Measurements from ENCODE around the gene KANK2.
"Not testable (repeated sequence)": the region's sequence is repeated elsewhere in the genome, so short reads cannot be mapped to it uniquely, and the experiment has no call there.

KANK2 gene

DNA sequence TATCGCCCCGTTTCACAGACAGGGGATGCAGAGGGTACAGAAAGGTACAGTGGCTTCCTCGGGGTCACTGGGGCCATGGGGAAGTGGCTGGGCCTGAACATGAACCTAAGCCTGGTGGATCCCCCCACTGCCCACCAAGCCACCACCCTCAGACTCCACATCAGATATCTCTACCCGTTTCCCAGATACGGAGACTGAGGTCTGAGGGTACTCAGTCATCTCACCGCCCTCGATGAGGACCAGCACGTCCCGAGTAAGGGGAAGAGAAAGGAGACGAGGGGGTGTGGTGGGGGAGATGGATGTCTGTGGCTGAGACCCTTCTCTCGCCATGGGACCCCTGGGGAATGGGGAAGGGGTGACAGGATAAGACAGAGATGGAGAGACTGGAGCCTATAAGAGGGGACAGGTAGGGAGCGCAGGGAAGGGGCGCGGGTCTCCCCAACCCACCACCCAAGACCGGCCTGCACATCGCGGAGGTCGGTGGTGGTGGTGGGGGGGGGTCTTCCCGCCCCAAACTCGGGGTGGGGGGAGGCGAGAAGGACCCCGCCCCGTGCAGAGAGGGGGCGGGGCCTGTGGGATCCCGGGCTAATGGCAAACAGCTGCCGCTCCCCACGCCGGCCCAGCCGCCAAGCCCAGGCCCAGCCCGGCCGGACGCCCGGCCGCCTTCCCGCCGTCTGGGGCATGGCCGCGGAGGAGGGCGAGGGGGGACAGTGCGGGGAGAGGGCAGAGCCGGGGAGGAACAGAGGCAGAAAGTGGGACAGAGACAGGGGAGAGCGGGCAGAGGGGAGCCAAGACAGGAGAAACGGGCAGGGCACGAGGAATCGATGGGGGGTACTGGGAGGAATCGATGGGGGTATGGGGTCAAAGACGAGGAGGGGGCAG, 698 bp downstream of the KANK2 start:
- peak; percentile 59 for DNase-seq (ENCODE audit: low read depth)

DNA sequence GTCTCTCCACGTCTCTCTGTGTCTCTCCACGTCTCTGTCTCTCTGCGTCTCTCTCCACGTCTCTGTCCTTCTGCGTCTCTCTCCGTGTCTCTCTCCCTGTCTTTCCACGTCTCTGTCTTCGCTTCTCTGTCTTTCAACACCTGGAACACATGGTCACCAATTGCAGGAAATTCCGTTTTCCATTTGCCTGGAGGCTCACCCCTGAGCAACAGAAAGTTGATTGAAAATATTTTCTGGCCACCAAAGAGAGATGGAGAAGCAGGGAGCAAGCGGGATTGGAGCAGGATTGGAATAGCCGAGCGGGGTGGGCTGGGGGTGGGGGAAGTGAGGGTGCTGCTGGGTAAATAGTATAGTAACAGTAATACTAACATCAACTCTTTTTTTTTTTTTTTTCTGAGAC, 1.7 kb downstream of the KANK2 start:
- DNase-seq (ENCODE audit: low read depth): no peak

DNA sequence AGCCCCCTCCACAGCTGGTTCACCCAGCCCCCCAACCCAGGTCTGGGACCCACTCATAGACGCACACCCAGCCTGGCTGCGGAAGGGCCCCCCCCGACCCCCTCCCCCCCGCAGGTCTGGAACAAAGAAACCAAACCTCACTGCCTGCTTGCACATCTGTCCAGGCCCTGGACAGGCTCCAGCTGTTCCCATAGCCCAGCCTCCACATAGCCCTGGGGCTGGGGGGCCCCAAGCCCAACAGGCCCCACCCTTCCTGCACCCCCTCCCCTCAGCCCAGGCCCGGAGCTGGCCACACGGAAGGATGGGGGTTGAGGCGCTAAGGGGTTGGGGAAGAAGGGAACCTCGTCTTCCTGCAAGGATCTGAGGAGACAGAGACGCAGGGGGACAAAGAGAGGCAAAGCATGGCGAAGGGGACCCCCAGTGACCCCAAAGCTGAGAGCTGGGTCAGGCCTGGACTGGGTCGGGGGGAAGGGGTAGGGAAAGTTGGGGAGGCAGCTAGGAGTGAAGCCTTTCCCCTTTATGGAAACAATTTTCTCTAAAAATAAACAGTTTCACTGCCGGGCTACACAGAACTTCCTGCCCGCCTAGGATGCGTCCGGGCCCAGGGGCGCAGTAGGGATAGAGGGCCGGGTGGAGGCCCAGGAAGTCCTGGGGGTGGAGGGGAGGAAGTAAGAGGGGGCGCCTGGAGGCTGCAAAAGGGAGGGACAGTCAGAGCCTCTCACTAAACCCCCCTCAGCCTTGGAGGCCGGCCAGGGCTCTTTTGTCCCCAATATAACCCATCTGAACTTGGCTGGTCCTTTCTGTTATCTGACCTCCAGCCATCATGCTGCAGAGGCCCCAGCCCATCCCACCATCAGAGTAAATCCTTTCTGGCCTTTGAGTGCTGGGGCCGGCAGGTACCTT, 2.4 kb downstream of the KANK2 start:
- peak; percentile 63 for DNase-seq (ENCODE audit: low read depth)

DNA sequence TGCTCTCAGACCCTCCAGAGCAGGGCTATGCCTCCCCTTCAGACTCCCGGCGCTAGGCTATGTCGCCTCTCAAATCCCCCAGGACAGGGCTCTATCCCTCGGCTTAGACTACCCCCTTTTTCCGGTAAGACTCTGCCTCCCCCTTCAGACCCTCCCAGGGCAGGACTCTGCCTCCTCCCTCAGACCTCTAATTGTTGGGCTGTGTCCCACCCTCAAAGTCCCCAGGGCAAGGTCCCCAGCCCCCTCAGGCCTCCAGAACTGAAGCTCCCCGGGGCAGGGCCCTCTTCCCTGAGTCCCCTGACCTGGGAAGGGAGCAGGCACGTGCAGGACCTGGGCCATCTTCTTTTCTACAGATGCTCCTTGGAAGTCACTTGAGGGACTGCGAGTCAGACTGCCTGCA, 3.2 kb downstream of the KANK2 start:
- no peak for DNase-seq (ENCODE audit: low read depth)

DNA sequence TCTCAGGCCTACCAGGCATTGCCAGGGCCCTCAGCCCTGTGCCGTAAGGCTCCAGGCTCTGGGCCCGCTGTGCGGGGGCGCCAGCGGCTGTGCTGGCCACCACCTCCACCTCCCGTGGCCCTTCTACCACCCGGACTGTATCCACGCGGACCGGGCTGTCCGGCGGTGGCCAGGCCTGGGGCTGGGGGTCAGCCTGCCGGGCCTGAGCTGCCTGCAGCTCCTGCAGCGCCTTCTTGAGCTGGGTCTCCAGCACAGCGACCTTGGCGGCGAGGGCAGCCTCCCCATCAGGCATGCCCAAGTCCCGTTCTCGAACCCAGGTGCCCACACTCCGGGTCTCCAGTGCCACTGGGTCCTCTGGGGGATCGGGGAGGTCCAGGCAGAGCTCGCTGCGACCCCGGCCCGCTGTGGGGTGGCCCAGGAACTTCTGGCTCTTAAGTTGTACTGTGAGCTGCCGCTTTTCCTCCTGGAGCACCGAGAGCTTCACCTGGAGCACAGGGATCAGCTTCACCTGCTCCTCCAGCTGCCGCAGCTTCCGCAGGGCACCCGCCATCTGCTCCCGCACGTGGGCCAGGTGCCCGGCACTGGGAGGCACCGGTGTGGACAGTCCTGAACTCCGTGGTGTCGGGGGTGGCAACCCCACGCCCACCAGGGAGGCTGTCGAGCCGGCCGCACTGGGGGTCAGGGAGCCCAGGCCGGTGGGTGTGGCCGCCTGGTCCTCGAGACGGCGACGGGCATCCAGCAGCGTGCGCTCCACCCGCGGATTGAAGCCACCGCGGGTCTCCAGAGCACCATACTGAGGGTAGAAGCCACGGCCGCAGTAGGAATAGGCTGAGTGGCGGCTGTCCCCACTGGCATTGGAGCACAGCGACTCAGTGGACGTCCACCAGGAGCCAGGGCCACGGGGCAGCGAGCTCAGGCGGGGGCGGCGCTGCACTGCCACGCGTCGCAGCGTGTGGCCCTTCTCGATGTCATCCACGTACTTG, 4.1 kb downstream of the KANK2 start:
- DNase-seq (ENCODE audit: low read depth): no peak

DNA sequence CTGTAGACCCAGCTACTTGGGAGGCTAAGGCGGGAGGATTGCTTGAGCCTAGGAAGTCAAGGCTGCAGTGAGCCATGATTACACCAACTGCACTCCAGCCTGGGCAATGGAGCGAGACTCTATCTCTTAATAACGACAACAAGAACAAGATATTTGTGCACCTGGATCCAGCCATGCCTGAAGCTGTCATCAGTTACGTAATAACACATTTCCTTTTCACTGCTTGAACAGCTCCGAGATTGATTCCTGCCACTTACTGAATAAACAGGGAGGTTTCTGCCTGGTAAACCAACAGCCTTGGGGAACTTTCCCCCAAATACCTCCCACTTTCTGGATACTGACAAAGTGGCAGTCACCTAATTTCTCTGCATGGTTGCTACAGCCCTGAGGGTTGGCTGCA, 5.4 kb downstream of the KANK2 start:
- DNase-seq (ENCODE audit: low read depth): no peak

DNA sequence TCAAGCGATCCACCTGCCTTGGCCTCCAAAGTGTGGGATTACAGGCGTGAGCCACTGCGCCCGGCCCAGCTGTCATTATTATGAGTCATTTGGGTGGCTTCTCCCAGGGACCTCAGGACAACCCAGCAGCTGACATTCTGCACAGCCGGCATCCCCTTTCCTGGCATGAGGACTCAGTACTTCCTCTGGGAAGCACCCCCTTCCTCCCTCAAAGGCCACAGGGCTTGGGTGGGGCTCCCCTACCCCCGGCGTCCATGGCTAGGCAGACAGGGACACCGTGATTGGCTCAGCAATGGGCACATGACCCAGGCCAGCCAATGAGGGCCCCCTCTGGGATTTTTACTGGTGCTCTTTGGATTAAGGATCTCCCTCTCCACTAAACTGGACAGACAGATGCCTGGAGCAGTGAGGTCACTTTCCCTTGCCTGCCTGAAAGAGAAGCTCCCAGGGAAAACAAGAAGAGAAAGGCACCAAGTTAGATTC, 6.0 kb downstream of the KANK2 start:
- peak; percentile 96 for DNase-seq (ENCODE audit: low read depth)

DNA sequence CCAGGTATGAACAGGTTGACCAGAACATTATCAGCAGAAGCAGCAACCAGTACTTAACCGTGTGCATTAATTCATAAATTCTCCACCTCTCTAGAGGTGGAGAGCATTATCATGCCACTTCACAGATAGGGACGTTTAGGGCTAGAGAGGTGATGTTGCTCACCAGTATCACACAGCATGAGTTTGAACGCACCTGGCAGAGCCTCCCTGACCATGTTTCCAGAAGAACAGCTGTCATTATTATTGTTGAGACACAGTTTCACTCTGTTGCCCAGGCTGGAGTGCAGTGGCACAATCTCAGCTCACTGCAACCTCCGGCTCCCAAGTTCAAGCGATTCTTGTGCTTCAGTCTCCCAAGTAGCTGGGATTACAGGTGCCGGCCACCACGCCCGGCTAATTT, 6.8 kb downstream of the KANK2 start:
- no peak for DNase-seq (ENCODE audit: low read depth)

DNA sequence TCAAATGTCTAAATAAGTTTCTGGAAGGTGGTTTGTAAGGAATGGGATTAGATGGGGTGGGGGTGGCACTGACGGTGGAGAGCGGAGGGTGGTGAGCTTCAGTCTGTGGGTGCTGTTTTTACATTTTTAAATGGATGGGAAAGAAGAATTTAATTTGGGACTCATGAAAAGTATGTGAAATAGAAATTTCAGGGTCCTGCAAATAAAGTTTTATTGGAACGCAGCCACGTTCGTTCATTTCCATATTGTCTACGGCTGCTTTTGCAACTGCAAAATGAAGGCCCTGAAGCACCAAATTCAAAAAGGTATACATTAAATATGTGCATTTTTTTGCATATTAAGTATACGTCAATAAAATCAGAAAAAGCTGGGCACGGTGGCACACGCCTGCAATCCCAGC, 9.9 kb downstream of the KANK2 start:
- no peak for DNase-seq (ENCODE audit: low read depth)

DNA sequence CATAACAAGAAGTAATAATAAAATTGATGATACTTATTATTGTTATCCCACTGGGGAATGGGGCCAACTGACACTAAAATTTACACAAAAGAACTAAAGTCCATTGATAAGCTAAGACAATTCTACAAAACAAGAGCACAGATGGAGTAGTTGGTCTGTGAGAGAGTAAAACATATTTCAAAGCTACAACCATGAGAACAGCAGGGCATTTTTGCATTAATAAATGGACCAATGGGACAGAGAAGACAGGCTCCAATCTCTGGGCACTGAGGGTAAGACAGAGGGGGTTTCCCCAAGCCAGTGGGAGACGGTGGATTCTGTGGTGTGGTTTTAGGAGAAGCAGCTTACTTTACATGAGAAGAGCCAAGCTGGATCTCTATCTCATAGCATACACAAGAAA, 14.4 kb downstream of the KANK2 start:
- no peak for DNase-seq (ENCODE audit: low read depth)

DNA sequence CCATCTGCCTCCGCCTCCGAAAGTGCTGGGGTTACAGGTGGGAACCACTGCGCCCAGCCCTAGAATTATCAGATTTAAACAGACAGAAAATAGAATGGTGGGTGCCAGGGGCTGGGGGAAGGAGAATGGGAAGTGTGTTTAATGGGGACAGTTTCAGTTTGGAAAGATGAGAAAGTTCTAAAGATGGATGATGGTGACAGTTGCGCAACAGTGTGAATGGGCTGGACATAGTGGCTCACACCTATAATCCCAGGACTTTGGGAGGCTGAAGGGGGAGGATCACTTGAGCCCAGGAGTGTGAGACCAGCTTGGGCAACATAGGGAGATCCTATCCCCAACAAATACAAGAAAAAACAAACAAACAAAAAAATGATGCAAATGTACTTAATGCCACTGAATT, 15.9 kb downstream of the KANK2 start:
- DNase-seq (ENCODE audit: low read depth): no peak

DNA sequence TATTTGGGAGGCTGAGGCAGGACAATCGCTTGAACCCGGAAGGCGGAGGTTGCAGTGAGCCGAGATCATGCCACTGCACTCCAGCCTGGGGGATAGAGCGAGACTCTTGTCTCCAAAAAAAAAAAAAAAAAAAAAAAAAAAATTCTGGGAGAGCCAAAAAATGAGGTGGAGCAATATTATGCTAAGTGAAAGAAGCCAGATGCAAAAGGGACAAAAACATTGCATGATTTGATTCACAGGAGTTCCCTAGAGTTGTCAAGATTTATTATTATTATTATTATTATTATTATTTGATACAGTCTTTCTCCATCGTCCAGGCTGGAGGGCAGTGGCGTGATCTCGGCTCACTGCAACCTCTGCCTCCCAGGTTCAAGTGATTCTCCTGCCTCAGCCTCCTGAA, 16.4 kb downstream of the KANK2 start:
- DNase-seq (ENCODE audit: low read depth): not testable (repeated sequence)

DNA sequence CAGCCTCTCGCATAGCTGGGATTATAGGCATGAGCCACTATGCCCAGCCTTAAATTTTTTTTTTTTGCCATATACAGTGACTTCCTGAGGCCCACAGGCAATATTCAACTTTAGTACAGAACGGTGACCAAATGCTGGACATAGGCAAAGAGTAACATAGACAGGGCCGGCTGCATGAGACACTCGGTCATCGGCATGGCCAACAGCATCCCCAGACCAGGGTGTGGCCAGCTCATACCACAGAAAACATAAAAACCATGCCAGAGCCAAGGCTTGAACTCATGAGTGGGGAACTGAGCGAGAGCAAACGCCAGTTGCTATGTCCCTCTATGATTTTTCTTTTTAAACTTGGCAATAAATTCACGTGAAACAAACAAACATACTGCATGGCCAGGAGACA, 17.0 kb downstream of the KANK2 start:
- peak; percentile 45 for DNase-seq (ENCODE audit: low read depth)

DNA sequence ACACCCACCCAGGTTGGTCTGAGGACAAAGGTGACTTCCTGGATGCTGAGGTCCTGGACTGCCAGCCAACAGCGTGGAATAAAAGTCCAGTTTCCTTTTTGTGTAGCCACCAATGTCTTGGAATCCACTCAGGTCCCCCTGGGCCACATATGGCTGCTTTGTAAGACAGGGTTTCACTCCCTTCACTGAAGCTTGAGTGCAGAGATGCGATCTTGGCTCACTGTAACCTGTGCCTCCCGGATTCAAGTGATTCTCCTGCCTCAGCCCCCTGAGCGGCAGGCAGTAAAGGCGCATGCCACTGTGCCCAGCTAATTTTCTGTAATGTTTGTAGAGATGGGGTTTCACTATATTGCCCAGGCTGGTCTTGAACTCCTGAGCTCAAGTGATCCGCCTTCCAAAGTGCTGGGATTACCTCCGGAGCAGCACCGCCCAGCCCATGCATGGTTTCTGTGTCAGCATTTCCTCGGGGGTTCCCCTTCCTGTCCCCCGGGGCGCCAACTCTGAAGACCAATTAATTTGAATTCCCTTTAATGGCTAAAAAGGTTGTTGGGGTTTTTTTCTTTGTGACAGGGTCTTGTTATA, 17.5 kb downstream of the KANK2 start:
- DNase-seq (ENCODE audit: low read depth): no peak

DNA sequence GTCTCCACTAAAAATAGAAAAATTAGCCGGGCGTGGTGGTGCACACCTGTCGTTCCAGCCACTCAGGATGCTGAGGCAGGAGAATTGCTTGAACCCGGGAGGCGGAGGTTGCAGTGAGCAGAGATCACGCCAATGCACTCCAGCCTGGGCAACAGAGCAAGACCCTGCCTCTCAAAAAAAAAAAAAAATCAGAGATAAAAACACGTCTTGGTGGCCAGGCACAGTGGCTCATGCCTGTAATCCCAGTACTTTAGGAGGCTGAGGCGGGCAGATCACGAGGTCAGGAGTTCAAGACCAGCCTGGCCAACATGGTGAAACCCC, 18.2 kb downstream of the KANK2 start:
- not testable (repeated sequence) for DNase-seq (ENCODE audit: low read depth)

DNA sequence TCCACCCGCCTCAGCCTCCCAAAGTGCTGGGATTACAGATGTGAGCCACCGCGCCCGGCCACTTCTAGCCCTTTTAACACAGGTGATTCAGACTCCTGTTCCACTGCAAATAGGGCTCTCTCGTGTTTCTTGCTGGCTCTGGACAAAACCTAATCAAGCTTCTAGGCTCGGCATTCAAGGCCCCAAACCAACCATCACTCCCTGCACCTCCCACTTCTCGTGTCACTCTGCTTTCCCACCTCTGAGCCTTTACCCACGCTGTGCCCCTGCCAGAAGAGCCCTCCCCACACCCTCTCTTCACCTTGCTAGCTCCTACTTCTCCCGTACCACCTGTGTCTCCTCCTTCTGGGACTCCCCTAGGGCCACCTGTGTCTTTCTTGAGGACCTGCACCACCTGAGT, 19.8 kb downstream of the KANK2 start:
- no peak for DNase-seq (ENCODE audit: low read depth)

DNA sequence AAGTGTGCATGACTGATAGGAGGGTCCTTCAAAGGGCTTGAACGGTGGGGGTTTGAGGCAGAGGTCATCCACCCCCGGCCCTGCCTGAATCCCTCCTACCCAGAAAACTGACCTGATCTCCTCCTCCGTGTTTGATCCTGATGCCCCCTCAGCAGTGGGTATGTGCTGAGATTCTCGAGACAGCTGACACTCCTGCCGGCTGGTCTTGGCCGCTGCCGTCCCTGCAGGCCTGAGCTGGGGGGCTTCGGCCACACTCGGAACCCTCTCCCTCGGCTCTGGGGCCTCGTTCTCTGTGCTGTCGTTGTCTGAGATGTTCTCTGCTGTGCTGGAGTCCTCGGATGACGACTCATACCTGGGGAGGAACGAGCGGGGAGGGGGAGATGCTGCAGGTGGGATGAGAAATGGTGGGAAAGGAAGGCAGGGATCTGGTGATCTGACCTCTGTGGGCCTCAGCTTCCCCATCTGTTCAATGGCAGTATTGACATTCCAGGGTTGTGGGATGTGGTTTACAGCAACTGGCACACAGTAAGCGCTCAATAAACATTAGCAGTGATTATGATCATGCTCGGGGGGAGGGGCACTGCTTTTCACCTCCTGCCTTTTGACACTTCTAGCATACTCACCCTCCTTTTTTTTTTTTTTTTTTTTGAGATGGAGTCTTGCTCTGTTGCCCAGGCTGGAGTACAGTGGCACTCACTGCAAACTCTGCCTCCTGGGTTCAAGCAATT, 20.7 kb downstream of the KANK2 start:
- peak; percentile 20 for DNase-seq (ENCODE audit: low read depth)

DNA sequence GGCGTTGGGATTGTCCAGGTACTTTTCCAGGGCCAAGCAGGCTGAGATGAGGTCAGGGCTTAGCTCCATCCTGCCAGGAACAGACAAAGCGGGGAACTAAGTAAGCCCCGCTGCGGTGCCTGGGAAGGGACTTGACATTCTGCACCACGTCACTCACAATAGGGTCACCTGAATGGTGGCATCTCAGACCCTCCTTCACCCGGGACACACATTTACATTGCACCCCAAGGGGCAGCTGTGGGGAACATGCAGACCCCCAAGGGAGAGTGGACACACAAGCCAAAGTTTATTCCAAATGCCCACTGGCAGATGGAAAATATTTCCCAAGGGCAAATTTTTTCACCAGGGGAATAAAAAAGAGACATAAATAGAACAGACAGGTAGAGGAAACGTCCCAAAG, 21.4 kb downstream of the KANK2 start:
- no peak for DNase-seq (ENCODE audit: low read depth)

DNA sequence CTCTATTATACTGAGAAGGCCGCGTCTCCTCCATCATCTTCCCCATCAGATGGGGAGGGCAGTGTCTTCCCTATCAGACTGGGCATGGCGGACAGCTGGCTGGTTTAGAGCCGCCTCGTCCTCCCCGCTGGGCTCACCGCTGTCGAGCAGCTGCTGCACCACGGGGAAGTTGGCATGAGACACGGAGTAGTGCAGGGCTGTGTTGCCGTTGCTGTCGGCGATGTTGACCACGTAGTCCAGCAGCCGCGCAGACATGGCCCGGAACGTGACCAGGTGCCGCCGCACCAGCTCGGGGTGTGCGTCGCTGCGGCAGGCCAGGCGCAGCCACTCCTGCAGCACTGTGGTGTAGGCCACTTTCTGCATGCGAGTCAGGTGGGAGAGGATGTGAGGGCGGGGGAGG, 23.0 kb downstream of the KANK2 start:
- no peak for DNase-seq (ENCODE audit: low read depth)

DNA sequence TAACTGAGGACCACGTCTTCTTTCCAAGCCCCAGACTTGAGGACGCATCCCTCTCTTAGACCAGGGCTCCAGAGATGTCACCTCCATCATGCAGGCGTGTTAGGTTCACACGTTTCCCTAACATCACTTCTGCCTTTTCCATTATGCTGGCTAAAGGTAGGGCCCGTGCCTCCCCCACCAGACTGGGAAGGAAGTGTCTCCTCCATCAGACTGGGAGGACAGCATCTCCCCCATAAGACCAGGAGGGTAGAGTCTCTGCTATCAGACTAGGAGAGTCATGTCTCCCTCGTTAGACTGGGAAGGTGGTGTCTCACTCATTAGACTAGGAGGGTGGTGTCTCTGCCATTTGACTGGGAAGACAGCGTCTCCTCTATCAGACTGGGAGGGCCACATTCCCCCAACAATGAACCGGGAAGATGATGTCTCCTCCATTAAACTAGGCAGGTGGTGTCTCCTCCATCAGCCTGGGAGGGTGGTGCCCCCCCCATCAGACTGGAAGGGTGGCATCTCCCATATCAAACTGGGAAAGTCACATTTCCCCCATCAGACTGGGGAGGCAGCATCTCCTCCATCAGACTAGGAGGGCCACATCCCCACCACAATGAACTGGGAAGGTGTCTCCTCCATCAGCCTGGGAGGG, 23.7 kb downstream of the KANK2 start:
- no peak for DNase-seq (ENCODE audit: low read depth)
